ENCODE measurements around the gene TMEM167B. TPM values are rescaled to one million over a fixed set of nuclear protein-coding genes. Genes with fewer than 3 reads are reported as not detected.

Gene TMEM167B
- total and polyA plus RNA-seq, 2 donors from 2014 or later = 24.7 to 39.4 TPM

DNA sequence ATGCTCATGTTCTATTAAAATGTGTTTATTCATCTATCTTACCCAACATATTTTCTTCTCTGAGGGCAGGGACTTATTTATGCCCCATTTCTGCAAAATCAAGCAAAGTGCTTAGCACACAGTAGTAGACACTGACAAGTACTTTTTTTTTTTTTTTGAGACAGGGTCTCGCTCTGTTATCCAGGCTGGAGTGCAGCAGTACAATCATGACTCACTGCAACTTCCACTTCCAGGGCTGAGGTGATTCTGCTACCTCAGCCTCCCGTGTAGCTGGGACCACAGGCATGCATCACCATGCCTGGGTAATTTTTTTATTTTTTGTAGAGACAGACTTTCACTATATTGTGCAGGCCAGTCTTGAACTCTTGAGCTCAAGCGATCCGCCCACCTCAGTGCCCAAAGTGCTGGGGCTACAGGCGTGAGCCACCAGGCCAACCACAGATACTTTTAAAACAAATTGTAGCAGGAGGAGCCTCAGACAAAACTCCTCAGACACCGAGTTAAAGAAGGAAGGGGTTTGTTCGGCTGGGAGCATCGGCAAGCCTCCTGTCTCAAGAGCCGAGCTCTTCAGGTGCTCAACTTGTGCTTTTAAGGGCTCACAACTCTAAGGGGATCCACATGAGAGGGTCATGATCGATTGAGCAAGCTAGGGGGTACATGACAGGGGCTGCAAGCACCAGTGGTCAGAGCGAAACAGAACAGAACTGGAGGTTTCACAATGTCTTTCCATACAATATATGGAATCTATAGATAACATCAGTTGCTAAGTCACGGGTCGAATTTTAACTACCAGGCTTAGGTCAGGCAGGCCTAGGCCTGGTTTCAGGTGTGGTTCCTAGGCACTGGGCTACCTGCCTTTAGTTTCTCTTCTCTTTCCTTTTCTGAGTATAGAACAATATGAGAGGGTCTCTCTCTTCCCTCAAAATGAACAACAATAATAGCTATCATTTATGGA, 5.7 kb upstream of the TMEM167B start:
- Histone ChIP-seq H3K4me3 (ENCODE audit: low read length in 3 of 3) (no peak overlapping the region), H3K9me3 (ENCODE audit: control insufficient read depth in 2 of 3, insufficient read depth in 1 of 3, low read length in 3 of 3) (peaks cover 0 to 6% (median 0%) of the 10 kb centered on the region in 3 donors), H3K27me3 (ENCODE audit: control insufficient read depth, insufficient read depth, low read length) (no peaks in the 10 kb centered on the region), H3K9ac (ENCODE audit: low read length in 3 of 3) (no peak overlapping the region), H3K4me1 (ENCODE audit: control insufficient read depth in 2 of 3, insufficient read depth in 2 of 3, low read depth in 1 of 3, low read length in 3 of 3) (no peaks in the 10 kb centered on the region), H3K27ac (ENCODE audit: low read depth in 2 of 2, low read length in 2 of 2) (no peak overlapping the region), H3K36me3 (ENCODE audit: control insufficient read depth in 2 of 3, insufficient read depth in 3 of 3, low read length in 3 of 3) (no peaks in the 10 kb centered on the region)
- intact Hi-C loops (cut with DNase I) = no loop called here
- DNase-seq = no peak
- TF ChIP-seq, protein P1, sequence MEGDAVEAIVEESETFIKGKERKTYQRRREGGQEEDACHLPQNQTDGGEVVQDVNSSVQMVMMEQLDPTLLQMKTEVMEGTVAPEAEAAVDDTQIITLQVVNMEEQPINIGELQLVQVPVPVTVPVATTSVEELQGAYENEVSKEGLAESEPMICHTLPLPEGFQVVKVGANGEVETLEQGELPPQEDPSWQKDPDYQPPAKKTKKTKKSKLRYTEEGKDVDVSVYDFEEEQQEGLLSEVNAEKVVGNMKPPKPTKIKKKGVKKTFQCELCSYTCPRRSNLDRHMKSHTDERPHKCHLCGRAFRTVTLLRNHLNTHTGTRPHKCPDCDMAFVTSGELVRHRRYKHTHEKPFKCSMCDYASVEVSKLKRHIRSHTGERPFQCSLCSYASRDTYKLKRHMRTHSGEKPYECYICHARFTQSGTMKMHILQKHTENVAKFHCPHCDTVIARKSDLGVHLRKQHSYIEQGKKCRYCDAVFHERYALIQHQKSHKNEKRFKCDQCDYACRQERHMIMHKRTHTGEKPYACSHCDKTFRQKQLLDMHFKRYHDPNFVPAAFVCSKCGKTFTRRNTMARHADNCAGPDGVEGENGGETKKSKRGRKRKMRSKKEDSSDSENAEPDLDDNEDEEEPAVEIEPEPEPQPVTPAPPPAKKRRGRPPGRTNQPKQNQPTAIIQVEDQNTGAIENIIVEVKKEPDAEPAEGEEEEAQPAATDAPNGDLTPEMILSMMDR (IDR thresholded peaks at IDR 0.05; ENCODE audit: borderline replicate concordance, extremely low read depth, insufficient read depth) = no peak
- no peak for FAIRE-seq

GRCh38 chr1:109089242-109090015, 1.1 kb upstream of the TMEM167B start:
- peak overlapping the region in 1 of 3 donors; percentile 94 for H3K9ac ChIP-seq (ENCODE audit: low read length in 3 of 3)
- peak overlapping the region; percentile 83 to 96 (median 96) for H3K4me3 ChIP-seq (ENCODE audit: low read length in 3 of 3)
- H3K36me3 ChIP-seq (ENCODE audit: control insufficient read depth in 2 of 3, insufficient read depth in 3 of 3, low read length in 3 of 3) = peaks cover 0 to 3% (median 0%) of the 10 kb centered on the region in 3 donors
- no peak overlapping the region for H3K27ac ChIP-seq (ENCODE audit: low read depth in 2 of 2, low read length in 2 of 2)
- intact Hi-C loops (cut with DNase I) = no loop called here
- TF ChIP-seq, protein P1 (IDR thresholded peaks at IDR 0.05; ENCODE audit: borderline replicate concordance, extremely low read depth, insufficient read depth) = peak; percentile 51
- no peaks in the 10 kb centered on the region for H3K27me3 ChIP-seq (ENCODE audit: control insufficient read depth, insufficient read depth, low read length)
- DNase-seq (peak in 3 of 5 donors; percentile 57 to 80 (median 64)), FAIRE-seq (no peak)
- H3K9me3 ChIP-seq (ENCODE audit: control insufficient read depth in 2 of 3, insufficient read depth in 1 of 3, low read length in 3 of 3) = peaks cover 0 to 6% (median 0%) of the 10 kb centered on the region in 3 donors
- H3K4me1 ChIP-seq (ENCODE audit: control insufficient read depth in 2 of 3, insufficient read depth in 2 of 3, low read depth in 1 of 3, low read length in 3 of 3) = peaks cover 3 to 13% (median 10%) of the 10 kb centered on the region in 3 donors

- DNase-seq (peak in 2 of 5 donors; percentile 22 to 68), FAIRE-seq (no peak)
- Histone ChIP-seq H3K9me3 (ENCODE audit: control insufficient read depth in 2 of 3, insufficient read depth in 1 of 3, low read length in 3 of 3) (peaks cover 0 to 6% (median 0%) of the 10 kb centered on the region in 3 donors), H3K27ac (ENCODE audit: low read depth in 2 of 2, low read length in 2 of 2) (peak overlapping the region; percentile 98), H3K9ac (ENCODE audit: low read length in 3 of 3) (peak overlapping the region; percentile 74 to 94 (median 83)), H3K4me1 (ENCODE audit: control insufficient read depth in 2 of 3, insufficient read depth in 2 of 3, low read depth in 1 of 3, low read length in 3 of 3) (peaks cover 3 to 16% (median 10%) of the 10 kb centered on the region in 3 donors), H3K4me3 (ENCODE audit: low read length in 3 of 3) (peak overlapping the region; percentile 83 to 96 (median 96)), H3K36me3 (ENCODE audit: control insufficient read depth in 2 of 3, insufficient read depth in 3 of 3, low read length in 3 of 3) (peaks cover 0 to 8% (median 2%) of the 10 kb centered on the region in 3 donors), H3K27me3 (ENCODE audit: control insufficient read depth, insufficient read depth, low read length) (no peaks in the 10 kb centered on the region)
- intact Hi-C loops (cut with DNase I) = no loop called here
- TF ChIP-seq, protein P1 (IDR thresholded peaks at IDR 0.05; ENCODE audit: borderline replicate concordance, extremely low read depth, insufficient read depth) = no peak
Measured at GRCh38 chr1:109091078-109091838, 694 bp downstream of the TMEM167B start.

All from kidney (tissue), 14 donors.